ENCODE results near the gene DTWD1. TPM values are rescaled to one million over a fixed set of nuclear protein-coding genes. Genes with fewer than 3 reads are reported as not detected.
"Not testable (repeated sequence)": the region's sequence is repeated elsewhere in the genome, so short reads cannot be mapped to it uniquely, and the experiment has no call there.

The DTWD1 gene
- total RNA-seq, 8 experiments from 2014 or later = 14.0 to 54.9 (median 23.7) TPM

DNA sequence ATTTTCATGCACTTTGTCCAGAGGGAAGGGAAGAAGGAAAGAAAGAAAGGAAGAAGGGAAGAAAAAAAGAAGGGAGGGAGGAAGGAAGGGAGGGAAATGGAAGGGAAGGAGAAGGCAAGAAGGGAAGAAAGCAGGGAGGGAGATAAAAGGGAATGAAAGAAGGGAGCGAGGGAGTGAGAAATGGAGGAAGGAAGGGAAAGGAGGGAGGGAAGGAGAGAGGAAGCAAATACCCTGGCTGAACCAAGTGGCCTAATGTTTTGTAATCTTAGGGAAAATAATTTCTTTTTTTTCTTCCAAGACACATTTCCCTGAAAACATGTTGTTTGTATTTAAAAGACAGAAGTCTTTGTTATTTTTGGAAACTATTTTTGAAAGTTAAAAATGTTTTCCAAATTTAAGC lies 35.9 kb downstream of the DTWD1 start:
- no peak for ATAC-seq (replicated peaks in 6 of 8)

DNA sequence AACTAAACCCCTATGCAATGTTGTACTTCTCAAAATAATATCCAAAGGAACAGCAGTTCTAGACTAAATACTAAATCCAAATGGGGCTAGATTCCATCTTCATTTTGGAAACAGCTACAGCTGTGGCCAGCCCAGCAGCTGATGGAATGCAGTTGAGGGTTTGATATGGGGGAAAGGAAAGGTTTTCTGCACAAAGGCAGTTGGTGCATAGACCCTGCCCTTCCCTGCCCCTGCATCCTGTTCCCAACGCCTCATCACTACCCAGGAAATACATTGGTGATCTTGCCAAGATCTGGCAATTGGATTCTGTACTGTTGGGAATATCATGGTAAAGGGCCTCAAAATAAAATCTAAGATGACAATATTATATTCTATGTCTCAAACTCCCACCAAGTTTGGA lies 43.9 kb downstream of the DTWD1 start:
- H3K27ac ChIP-seq = no peak overlapping the region
- in situ Hi-C loops (cut with MboI; ENCODE audit: low pct_unique_long_range_greater_than_20kb in 2 of 9, low sequenced_read_pairs in 9 of 9, unreplicated experiment in 9 of 9) = no loop called here
- H3K4me3 ChIP-seq = no peak overlapping the region
- WGBS, 10 experiments = 67 to 100% (median 100%) methylated on average over 1 of the region's 1 CpG; no CpG with 5 or more reads in 6 of the 10 experiments
- no peak for ATAC-seq (replicated peaks in 6 of 8)
- H3K4me1 ChIP-seq (replicated peaks in 1 of 2) = no peaks in the 10 kb centered on the region

More for the DNA sequence above, 35.9 kb downstream of the DTWD1 start:
- in situ Hi-C loops (cut with MboI; ENCODE audit: low pct_unique_long_range_greater_than_20kb in 2 of 9, low sequenced_read_pairs in 9 of 9, unreplicated experiment in 9 of 9) = no loop called here
- no peak overlapping the region for H3K27ac ChIP-seq
- no peaks in the 10 kb centered on the region for H3K4me1 ChIP-seq (replicated peaks in 1 of 2)
- WGBS, 10 experiments = 17 to 100% (median 94%) methylated on average over 1 of the region's 1 CpG
- no peak overlapping the region for H3K4me3 ChIP-seq

DNA sequence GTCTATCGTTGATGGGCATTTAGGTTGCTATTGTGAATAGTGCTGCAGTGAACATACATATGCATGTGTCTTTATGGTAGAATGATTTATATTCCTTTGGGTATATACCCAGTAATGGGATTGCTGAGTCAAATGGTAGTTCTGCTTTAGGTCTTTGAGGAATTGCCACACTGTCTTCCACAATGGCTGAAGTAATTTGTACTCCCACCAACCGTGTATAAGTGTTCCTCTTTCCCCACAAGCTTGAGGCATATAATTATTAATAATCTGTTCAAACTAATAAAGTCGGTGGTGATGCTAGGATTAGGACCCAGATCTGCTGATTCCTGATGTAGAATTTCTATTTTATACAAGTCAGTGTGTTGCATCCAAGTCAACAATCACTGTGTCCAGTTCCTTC lies 45.6 kb downstream of the DTWD1 start:
- in situ Hi-C loops (cut with MboI; ENCODE audit: low pct_unique_long_range_greater_than_20kb in 2 of 9, low sequenced_read_pairs in 9 of 9, unreplicated experiment in 9 of 9); ATAC-seq (replicated peaks in 6 of 8); H3K27ac ChIP-seq; H3K4me3 ChIP-seq; H3K4me1 ChIP-seq (replicated peaks in 1 of 2): not testable (repeated sequence)
- WGBS, 10 experiments = 44 to 100% (median 68%) methylated on average over 1 to 3 of the region's 3 CpGs

DNA sequence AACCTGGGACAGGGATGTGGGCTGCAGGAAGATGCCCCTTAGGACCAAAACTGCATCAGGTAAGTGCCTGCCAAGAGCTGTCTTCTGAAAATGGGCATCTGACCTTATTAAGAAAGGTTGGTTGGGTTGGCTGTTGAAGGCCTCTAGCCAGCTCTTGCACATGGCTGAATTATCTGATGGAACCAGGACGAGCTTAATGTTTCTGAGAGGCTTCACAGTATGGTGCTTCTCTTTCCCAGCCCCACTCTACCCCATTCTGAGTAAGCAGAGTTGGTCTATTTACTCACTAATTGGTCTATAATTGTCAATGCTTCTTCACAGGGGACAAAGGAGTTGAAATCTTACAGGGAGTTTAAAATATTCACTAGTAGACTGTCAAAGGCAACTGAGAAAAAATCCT lies 48.4 kb downstream of the DTWD1 start:
- Histone ChIP-seq H3K27ac (no peak overlapping the region), H3K4me3 (no peak overlapping the region), H3K4me1 (replicated peaks in 1 of 2) (peaks cover 0 to 4% of the 10 kb centered on the region in 2 donors)
- no peak for ATAC-seq (replicated peaks in 6 of 8)
- WGBS, 10 experiments = 40 to 80% (median 63%) methylated on average over 1 of the region's 1 CpG; no CpG with 5 or more reads in 5 of the 10 experiments
- in situ Hi-C loops (cut with MboI; ENCODE audit: low pct_unique_long_range_greater_than_20kb in 2 of 9, low sequenced_read_pairs in 9 of 9, unreplicated experiment in 9 of 9) = no loop called here

DNA sequence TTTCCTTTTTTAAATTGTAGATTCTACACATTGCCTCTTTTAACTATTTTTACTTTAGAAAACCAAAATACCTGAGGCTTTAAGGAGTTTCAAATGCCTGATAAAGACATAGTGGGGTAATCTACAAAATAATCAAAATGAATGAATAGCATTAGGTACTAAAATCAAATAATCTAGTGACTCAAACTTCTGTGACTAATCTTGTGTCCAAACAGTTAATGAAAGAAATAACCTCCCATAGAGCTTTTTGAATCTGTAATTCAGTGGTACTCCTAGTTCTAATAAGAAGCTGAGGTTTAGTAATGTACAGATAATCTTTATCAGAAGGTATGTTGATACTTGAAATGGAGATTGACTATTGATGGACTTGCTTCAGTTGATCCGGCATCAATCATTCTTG lies 53.0 kb downstream of the DTWD1 start:
- in situ Hi-C loops (cut with MboI; ENCODE audit: low pct_unique_long_range_greater_than_20kb in 2 of 9, low sequenced_read_pairs in 9 of 9, unreplicated experiment in 9 of 9) = no loop called here
- 50 to 100% (median 100%) methylated on average over 1 of the region's 1 CpG; no CpG with 5 or more reads in 4 of the 10 experiments for WGBS, 10 experiments
- no peak for ATAC-seq (replicated peaks in 6 of 8)

DNA sequence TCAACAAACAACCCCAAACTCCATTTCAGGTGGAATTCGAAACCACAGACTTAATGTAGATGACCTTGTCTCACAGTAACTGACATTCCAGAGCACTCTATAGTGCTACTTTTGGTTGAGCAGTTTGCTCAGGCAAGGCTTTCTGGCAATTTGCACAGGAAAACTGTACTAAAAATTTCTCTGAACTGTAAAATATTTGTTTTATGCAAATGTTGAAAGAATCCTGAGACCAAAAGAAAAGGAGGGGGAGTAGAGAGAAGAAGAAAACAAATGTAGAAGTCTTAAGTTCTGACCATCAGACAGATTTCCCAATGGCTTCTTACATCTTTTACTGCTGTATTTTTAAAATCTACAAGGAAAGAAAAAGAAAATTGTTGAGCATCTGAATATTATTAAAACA lies 53.5 kb downstream of the DTWD1 start:
- in situ Hi-C loops (cut with MboI; ENCODE audit: low pct_unique_long_range_greater_than_20kb in 2 of 9, low sequenced_read_pairs in 9 of 9, unreplicated experiment in 9 of 9) = no loop called here
- WGBS, 10 experiments = 40 to 100% (median 85%) methylated on average over 1 of the region's 1 CpG; no CpG with 5 or more reads in 2 of the 10 experiments
- Histone ChIP-seq H3K4me3 (no peak overlapping the region), H3K27ac (no peak overlapping the region), H3K4me1 (replicated peaks in 1 of 2) (peaks cover 0 to 4% of the 10 kb centered on the region in 2 donors)
- ATAC-seq (replicated peaks in 6 of 8) = no peak

More for the DNA sequence above, 53.0 kb downstream of the DTWD1 start:
- H3K27ac ChIP-seq = no peak overlapping the region
- H3K4me3 ChIP-seq = no peak overlapping the region
- peaks cover 0 to 4% of the 10 kb centered on the region in 2 donors for H3K4me1 ChIP-seq (replicated peaks in 1 of 2)

DNA sequence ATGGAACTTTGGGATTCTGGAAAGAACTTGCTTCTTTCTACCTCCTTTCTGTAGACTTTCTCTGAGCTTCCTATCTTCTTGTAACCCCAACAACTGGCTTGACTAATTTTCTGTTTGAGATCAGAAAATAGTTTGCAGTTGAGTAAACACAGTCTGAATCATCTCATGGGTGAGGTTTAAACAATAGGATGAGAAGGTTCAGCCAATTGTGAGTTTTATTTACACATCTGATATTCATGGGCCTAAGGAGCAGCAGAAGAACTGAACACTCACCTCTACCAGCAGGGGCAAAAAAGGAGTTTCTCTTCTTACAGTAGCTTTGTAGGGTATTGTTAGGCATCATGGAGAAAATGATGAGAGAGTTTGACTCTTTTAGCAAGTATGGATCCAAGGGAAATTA lies 54.2 kb downstream of the DTWD1 start:
- no peak overlapping the region for H3K27ac ChIP-seq
- ATAC-seq (replicated peaks in 6 of 8) = peak in 3 of 8 experiments; percentile 70 to 100 (median 98)
- H3K4me3 ChIP-seq = no peak overlapping the region
- H3K4me1 ChIP-seq (replicated peaks in 1 of 2) = peaks cover 0 to 4% of the 10 kb centered on the region in 2 donors
- in situ Hi-C loops (cut with MboI; ENCODE audit: low pct_unique_long_range_greater_than_20kb in 2 of 9, low sequenced_read_pairs in 9 of 9, unreplicated experiment in 9 of 9) = no loop called here

DNA sequence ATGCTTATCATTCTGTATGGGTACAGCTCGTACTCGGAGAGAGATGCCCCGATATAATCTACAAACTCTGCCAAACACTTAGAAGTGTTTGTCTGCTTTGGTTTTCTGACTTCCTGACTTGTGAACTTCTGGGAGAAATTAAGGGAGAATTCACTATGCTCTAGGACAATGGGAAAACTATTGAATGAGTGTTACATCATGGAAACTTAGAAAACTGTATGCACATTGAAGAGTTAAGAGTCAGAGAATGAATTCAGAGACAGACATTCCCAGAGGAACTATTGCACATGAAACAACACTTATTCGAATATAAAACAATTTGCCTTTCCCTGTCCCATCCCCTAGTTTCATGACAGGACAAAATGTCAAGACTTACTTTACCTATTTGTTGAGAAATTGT lies 57.8 kb downstream of the DTWD1 start:
- H3K27ac ChIP-seq = no peak overlapping the region
- in situ Hi-C loops (cut with MboI; ENCODE audit: low pct_unique_long_range_greater_than_20kb in 2 of 9, low sequenced_read_pairs in 9 of 9, unreplicated experiment in 9 of 9) = no loop called here
- ATAC-seq (replicated peaks in 6 of 8) = no peak
- WGBS, 10 experiments = 52 to 100% (median 86%) methylated on average over 1 to 4 of the region's 4 CpGs
- no peaks in the 10 kb centered on the region for H3K4me1 ChIP-seq (replicated peaks in 1 of 2)
- no peak overlapping the region for H3K4me3 ChIP-seq

DNA sequence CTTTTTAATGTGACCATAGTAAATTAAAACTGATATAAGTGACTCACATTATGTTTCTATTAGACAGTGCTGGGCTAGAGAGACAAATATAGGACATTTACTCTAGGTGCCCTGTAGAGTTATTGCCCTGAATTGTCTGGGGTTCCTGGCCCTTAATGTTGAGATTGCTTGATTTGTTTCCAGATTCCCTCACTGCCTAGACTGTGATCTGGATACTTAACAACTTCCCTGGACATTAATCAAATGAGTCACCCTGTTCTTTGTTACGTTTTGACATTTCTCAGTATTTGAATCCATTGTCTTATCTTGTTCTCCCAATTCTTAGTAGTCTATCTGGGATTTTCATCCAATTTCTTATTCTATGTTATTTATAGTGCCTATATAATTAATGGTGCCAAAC lies 65.8 kb downstream of the DTWD1 start:
- H3K27ac ChIP-seq = no peak overlapping the region
- in situ Hi-C loops (cut with MboI; ENCODE audit: low pct_unique_long_range_greater_than_20kb in 2 of 9, low sequenced_read_pairs in 9 of 9, unreplicated experiment in 9 of 9) = no loop called here
- ATAC-seq (replicated peaks in 6 of 8) = peak in 5 of 8 experiments; percentile 27 to 93 (median 63)
- H3K4me1 ChIP-seq (replicated peaks in 1 of 2) = no peaks in the 10 kb centered on the region
- WGBS, 10 experiments = 38 to 100% (median 67%) methylated on average over 1 of the region's 1 CpG; no CpG with 5 or more reads in 3 of the 10 experiments
- no peak overlapping the region for H3K4me3 ChIP-seq

DNA sequence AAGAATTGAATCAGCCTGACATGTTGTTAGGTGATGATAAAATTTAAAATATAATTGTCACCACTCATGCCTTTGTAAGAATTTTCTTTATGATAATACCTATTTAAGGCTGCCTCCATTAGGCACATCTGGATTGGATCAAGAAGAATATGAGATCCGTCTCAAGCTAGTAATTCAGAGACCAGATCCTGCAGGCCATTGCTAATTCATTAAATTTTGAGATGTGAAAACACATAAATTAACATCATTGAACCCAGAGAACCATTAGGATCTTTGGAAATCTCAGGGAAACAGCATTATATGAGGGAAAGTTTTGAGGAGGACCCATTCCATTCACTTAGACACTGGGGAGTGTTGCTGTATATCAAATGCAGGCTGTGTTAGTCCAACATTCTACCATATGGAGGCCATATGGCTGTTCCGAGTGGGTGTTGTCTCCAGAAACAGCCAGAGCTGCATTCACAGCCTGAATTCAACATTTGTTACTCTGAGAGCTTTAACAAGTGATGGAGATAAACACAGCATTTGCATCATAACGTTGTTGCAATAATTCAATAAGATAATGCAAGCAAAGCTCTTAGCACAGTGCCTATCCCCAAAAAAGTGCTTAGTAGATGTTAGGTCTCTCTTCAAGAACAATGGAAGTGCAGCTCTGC lies 67.4 kb downstream of the DTWD1 start:
- in situ Hi-C loops (cut with MboI; ENCODE audit: low pct_unique_long_range_greater_than_20kb in 2 of 9, low sequenced_read_pairs in 9 of 9, unreplicated experiment in 9 of 9) = no loop called here
- peak in 3 of 8 experiments; percentile 95 to 99 (median 97) for ATAC-seq (replicated peaks in 6 of 8)
- Histone ChIP-seq H3K4me3 (no peak overlapping the region), H3K27ac (no peak overlapping the region), H3K4me1 (replicated peaks in 1 of 2) (peaks cover 0 to 5% of the 10 kb centered on the region in 2 donors)
- WGBS, 10 experiments = 0 to 100% (median 76%) methylated on average over 1 to 3 of the region's 3 CpGs; no CpG with 5 or more reads in 2 of the 10 experiments

DNA sequence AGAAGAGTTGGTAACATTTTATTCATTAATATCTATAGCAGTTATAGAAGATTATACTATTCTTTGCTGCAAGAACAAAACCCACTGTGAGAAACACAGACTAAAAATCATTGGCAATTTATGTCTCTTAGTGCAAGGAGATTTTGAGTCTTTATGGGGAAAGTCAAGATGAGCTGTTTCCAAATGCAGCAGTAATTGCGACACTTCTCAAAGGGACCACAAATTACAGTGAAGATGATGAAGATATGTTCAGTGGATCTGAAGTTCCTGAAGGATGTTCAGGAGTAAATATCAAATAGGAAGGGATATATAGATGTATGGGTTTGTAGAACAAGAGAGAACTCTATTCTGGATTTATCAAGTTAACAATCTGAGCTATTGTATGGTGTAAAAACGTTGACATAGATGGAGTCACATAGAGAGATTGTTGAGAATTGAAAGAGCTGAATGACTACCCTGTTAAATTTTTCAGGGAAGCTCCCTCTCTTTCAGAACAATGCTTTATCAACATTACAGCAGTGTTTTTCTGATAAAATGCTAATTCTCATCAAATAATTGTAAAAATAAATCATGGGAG lies 71.8 kb downstream of the DTWD1 start:
- 33 to 91% (median 79%) methylated on average over 1 to 2 of the region's 2 CpGs; no CpG with 5 or more reads in 4 of the 10 experiments for WGBS, 10 experiments
- Histone ChIP-seq H3K27ac (no peak overlapping the region), H3K4me1 (replicated peaks in 1 of 2) (peaks cover 0 to 5% of the 10 kb centered on the region in 2 donors), H3K4me3 (no peak overlapping the region)
- ATAC-seq (replicated peaks in 6 of 8) = no peak
- in situ Hi-C loops (cut with MboI; ENCODE audit: low pct_unique_long_range_greater_than_20kb in 2 of 9, low sequenced_read_pairs in 9 of 9, unreplicated experiment in 9 of 9) = no loop called here

DNA sequence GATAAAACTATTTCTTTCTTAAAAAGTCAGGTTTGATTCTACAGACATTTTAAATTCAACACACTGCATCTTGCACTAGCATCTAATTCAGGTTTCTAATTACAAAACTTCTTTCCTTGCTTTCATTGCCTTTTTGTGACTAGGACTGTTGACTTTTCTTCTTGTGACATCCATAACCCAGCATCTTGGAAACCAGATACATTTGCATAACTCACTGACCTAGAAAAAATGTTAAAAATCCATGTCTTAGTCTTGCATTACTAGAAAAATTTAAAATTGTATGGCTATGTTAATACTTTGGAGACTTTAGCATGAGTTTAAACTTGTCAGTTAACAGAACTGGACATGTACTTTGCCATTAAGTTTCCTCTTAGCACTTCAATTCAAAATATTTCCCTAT lies 72.7 kb downstream of the DTWD1 start:
- H3K27ac ChIP-seq = no peak overlapping the region
- peak in 3 of 8 experiments; percentile 26 to 65 (median 60) for ATAC-seq (replicated peaks in 6 of 8)
- peaks cover 0 to 5% of the 10 kb centered on the region in 2 donors for H3K4me1 ChIP-seq (replicated peaks in 1 of 2)
- no peak overlapping the region for H3K4me3 ChIP-seq
- in situ Hi-C loops (cut with MboI; ENCODE audit: low pct_unique_long_range_greater_than_20kb in 2 of 9, low sequenced_read_pairs in 9 of 9, unreplicated experiment in 9 of 9) = no loop called here

DNA sequence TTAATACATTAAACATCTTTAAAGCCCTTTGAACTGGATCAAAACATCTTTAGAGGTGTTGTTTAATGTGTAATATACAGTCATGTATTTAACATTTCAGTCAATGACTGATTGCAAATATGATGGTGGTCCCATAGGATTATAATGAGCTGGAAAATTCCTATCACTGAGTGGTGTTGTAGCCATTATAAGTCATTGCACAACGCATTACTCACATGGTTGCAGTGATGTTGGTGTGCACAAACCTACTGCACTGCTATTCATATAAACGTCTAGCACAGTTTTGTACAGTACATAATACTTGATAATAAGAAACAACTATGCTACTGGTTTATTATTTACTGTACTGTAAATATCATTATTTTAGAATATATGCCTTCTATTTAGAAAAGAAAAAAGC lies 75.6 kb downstream of the DTWD1 start:
- in situ Hi-C loops (cut with MboI; ENCODE audit: low pct_unique_long_range_greater_than_20kb in 2 of 9, low sequenced_read_pairs in 9 of 9, unreplicated experiment in 9 of 9) = no loop called here
- H3K4me3 ChIP-seq = no peak overlapping the region
- peaks cover 0 to 5% of the 10 kb centered on the region in 2 donors for H3K4me1 ChIP-seq (replicated peaks in 1 of 2)
- 69 to 92% (median 83%) methylated on average over 1 to 2 of the region's 2 CpGs; no CpG with 5 or more reads in 3 of the 10 experiments for WGBS, 10 experiments
- no peak for ATAC-seq (replicated peaks in 6 of 8)
- H3K27ac ChIP-seq = no peak overlapping the region

DNA sequence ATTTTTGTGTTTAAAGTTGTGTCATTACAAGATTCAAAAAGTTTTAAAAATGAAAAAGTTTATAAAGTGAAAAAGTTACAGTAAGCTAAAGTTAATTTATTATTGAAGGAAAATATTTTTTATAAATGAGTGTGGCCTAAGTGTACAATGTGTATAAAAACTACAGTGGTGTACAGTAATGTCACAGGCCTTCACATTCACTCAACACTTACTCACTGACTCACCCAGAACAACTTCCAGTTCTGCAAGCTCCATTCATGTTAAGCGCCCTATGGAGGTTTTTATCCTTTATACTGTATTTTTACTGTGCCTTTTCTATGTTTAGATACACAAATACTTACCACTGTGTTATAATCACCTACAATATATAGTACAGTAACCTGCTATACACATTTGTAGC lies 76.3 kb downstream of the DTWD1 start:
- in situ Hi-C loops (cut with MboI; ENCODE audit: low pct_unique_long_range_greater_than_20kb in 2 of 9, low sequenced_read_pairs in 9 of 9, unreplicated experiment in 9 of 9) = no loop called here
- WGBS, 10 experiments = 60 to 100% (median 91%) methylated on average over 1 of the region's 1 CpG; no CpG with 5 or more reads in 3 of the 10 experiments
- Histone ChIP-seq H3K4me1 (replicated peaks in 1 of 2) (peaks cover 0 to 5% of the 10 kb centered on the region in 2 donors), H3K4me3 (no peak overlapping the region), H3K27ac (no peak overlapping the region)
- no peak for ATAC-seq (replicated peaks in 6 of 8)
